ENCODE measurements around the gene IL17C. TPM values are rescaled to one million over a fixed set of nuclear protein-coding genes. Genes with fewer than 3 reads are reported as not detected.

IL17C gene
- total and polyA plus RNA-seq, 9 of the 15 experiments (the other 6 are each of a cell fraction or from before 2014, with no cell fraction given): not detected

- TF ChIP-seq RNF219 (CRISPR knock-in tag; IDR thresholded peaks at IDR 0.05): no peak
- TF ChIP-seq GABPB1 (CRISPR knock-in tag; IDR thresholded peaks at IDR 0.05): 0 out of 2 replicates have a peak, but pooled peaks have one; percentile 18
- no peak for TF ChIP-seq STAT5B (CRISPR knock-in tag; IDR thresholded peaks at IDR 0.05)
- TF ChIP-seq, protein P1, sequence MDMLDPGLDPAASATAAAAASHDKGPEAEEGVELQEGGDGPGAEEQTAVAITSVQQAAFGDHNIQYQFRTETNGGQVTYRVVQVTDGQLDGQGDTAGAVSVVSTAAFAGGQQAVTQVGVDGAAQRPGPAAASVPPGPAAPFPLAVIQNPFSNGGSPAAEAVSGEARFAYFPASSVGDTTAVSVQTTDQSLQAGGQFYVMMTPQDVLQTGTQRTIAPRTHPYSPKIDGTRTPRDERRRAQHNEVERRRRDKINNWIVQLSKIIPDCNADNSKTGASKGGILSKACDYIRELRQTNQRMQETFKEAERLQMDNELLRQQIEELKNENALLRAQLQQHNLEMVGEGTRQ (CRISPR knock-in tag; IDR thresholded peaks at IDR 0.05): 0 out of 2 replicates have a peak, but pooled peaks have one; percentile 2
- no peak for TF ChIP-seq ZNF224 (CRISPR knock-in tag; IDR thresholded peaks at IDR 0.05)
- no peak for TF ChIP-seq KAT8 (IDR thresholded peaks at IDR 0.05; ENCODE audit: low read depth)
- no peak for TF ChIP-seq MYBL2 (IDR thresholded peaks at IDR 0.05; ENCODE audit: low read depth)
- TF ChIP-seq MYBL2 (CRISPR knock-in tag; IDR thresholded peaks at IDR 0.05; ENCODE audit: borderline replicate concordance): no peak
- TF ChIP-seq PCBP1 (IDR thresholded peaks at IDR 0.05; ENCODE audit: low read depth, low read length, poor library complexity, severe bottlenecking): peak; percentile 84
- TF ChIP-seq ZNF217 (CRISPR knock-in tag; IDR thresholded peaks at IDR 0.05): no peak
- TF ChIP-seq ZFX (CRISPR knock-in tag; IDR thresholded peaks at IDR 0.05): peak; percentile 5; the same call in 1 of the 2 replicates
- TF ChIP-seq RBM34 (IDR thresholded peaks at IDR 0.05; ENCODE audit: borderline replicate concordance, insufficient read depth, low read length): no peak
- TF ChIP-seq RB1 (IDR thresholded peaks at IDR 0.05; ENCODE audit: low read depth): 0 out of 2 replicates have a peak, but pooled peaks have one; percentile 8
- peak; percentile 41; the same call in 1 of the 2 replicates for TF ChIP-seq PHF8 (IDR thresholded peaks at IDR 0.05; ENCODE audit: borderline replicate concordance, low read length)
- TF ChIP-seq SIX5 (IDR thresholded peaks at IDR 0.05; ENCODE audit: borderline replicate concordance in 1 of 2, insufficient read depth in 1 of 2, low read depth in 1 of 2, low read length in 2 of 2): no peak
- TF ChIP-seq MAFK (IDR thresholded peaks at IDR 0.05; ENCODE audit: low read length): no peak
- TF ChIP-seq, protein P2, sequence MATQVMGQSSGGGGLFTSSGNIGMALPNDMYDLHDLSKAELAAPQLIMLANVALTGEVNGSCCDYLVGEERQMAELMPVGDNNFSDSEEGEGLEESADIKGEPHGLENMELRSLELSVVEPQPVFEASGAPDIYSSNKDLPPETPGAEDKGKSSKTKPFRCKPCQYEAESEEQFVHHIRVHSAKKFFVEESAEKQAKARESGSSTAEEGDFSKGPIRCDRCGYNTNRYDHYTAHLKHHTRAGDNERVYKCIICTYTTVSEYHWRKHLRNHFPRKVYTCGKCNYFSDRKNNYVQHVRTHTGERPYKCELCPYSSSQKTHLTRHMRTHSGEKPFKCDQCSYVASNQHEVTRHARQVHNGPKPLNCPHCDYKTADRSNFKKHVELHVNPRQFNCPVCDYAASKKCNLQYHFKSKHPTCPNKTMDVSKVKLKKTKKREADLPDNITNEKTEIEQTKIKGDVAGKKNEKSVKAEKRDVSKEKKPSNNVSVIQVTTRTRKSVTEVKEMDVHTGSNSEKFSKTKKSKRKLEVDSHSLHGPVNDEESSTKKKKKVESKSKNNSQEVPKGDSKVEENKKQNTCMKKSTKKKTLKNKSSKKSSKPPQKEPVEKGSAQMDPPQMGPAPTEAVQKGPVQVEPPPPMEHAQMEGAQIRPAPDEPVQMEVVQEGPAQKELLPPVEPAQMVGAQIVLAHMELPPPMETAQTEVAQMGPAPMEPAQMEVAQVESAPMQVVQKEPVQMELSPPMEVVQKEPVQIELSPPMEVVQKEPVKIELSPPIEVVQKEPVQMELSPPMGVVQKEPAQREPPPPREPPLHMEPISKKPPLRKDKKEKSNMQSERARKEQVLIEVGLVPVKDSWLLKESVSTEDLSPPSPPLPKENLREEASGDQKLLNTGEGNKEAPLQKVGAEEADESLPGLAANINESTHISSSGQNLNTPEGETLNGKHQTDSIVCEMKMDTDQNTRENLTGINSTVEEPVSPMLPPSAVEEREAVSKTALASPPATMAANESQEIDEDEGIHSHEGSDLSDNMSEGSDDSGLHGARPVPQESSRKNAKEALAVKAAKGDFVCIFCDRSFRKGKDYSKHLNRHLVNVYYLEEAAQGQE (IDR thresholded peaks at IDR 0.05; ENCODE audit: borderline replicate concordance): no peak
- TF ChIP-seq, protein P2 (CRISPR knock-in tag; IDR thresholded peaks at IDR 0.05; ENCODE audit: low read depth): 0 out of 2 replicates have a peak, but pooled peaks have one; percentile 19
- TF ChIP-seq ZNF583 (CRISPR knock-in tag; IDR thresholded peaks at IDR 0.05): no peak
Observed at GRCh38 chr16:88686062-88686438, 47.7 kb downstream of the IL17C start (continued).

Measured in K562 (cell line).